ENCODE measurements around the gene PHRF1. TPM values are rescaled to one million over a fixed set of nuclear protein-coding genes. Genes with fewer than 3 reads are reported as not detected.

Gene PHRF1, protein sequence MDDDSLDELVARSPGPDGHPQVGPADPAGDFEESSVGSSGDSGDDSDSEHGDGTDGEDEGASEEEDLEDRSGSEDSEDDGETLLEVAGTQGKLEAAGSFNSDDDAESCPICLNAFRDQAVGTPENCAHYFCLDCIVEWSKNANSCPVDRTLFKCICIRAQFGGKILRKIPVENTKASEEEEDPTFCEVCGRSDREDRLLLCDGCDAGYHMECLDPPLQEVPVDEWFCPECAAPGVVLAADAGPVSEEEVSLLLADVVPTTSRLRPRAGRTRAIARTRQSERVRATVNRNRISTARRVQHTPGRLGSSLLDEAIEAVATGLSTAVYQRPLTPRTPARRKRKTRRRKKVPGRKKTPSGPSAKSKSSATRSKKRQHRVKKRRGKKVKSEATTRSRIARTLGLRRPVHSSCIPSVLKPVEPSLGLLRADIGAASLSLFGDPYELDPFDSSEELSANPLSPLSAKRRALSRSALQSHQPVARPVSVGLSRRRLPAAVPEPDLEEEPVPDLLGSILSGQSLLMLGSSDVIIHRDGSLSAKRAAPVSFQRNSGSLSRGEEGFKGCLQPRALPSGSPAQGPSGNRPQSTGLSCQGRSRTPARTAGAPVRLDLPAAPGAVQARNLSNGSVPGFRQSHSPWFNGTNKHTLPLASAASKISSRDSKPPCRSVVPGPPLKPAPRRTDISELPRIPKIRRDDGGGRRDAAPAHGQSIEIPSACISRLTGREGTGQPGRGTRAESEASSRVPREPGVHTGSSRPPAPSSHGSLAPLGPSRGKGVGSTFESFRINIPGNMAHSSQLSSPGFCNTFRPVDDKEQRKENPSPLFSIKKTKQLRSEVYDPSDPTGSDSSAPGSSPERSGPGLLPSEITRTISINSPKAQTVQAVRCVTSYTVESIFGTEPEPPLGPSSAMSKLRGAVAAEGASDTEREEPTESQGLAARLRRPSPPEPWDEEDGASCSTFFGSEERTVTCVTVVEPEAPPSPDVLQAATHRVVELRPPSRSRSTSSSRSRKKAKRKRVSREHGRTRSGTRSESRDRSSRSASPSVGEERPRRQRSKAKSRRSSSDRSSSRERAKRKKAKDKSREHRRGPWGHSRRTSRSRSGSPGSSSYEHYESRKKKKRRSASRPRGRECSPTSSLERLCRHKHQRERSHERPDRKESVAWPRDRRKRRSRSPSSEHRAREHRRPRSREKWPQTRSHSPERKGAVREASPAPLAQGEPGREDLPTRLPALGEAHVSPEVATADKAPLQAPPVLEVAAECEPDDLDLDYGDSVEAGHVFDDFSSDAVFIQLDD (N-terminal part only)
- 29.4 and 38.7 TPM in 2 replicates for total RNA-seq

DNA sequence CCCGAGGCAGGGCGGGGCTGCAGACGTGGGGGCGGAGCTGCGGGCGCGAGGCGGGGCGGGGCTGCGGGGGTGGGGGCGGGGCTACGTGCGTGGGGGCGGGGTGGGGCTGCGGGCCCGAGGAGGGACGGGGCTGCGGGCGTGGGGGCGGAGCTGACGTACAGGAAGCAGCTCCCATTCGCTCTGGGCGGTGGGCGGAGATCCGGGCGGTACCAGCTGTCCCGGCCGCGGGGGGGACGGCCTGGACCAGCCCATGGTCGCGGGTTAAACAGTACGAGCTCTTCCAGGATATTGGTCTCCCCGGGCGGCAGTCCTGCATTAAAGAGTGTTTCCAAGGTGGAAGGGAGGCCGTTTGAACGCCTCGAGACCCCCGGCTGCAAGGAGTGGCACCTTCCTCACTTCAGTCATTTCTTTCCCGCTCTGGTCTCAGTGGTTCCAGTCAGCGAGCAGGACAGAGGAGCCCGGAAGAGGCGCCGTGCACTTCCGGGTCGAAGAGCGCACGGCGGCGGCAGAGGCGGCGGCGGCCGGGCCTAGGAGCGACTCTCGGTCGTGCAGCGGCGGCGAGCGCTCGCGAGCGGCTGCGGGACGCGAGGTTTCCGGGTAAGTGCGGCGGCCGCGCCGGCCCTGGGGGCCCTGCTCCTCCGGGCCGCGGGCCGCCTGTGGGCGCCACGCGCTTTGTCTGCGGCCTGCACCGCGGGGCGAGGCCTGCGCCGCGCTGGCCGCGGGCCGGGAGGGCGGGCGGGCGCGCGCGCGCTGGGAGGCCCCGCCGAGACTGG is at the start of gene PHRF1:
Gene PHRF1 (plus strand): TSS at position 475 of the 773 bp plus-strand sequence. CDS start 5,043 bp downstream, outside the sequence.
- TF ChIP-seq, protein P1, sequence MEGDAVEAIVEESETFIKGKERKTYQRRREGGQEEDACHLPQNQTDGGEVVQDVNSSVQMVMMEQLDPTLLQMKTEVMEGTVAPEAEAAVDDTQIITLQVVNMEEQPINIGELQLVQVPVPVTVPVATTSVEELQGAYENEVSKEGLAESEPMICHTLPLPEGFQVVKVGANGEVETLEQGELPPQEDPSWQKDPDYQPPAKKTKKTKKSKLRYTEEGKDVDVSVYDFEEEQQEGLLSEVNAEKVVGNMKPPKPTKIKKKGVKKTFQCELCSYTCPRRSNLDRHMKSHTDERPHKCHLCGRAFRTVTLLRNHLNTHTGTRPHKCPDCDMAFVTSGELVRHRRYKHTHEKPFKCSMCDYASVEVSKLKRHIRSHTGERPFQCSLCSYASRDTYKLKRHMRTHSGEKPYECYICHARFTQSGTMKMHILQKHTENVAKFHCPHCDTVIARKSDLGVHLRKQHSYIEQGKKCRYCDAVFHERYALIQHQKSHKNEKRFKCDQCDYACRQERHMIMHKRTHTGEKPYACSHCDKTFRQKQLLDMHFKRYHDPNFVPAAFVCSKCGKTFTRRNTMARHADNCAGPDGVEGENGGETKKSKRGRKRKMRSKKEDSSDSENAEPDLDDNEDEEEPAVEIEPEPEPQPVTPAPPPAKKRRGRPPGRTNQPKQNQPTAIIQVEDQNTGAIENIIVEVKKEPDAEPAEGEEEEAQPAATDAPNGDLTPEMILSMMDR (IDR thresholded peaks at IDR 0.05; ENCODE audit: insufficient read depth, low read depth, low read length), result no peak
- peak within 1 kb of the TSS; percentile 81 for H3K4me3 ChIP-seq (ENCODE audit: low read depth, low read length)
- peak; percentile 96 for DNase-seq (ENCODE audit: low read depth)

DNA sequence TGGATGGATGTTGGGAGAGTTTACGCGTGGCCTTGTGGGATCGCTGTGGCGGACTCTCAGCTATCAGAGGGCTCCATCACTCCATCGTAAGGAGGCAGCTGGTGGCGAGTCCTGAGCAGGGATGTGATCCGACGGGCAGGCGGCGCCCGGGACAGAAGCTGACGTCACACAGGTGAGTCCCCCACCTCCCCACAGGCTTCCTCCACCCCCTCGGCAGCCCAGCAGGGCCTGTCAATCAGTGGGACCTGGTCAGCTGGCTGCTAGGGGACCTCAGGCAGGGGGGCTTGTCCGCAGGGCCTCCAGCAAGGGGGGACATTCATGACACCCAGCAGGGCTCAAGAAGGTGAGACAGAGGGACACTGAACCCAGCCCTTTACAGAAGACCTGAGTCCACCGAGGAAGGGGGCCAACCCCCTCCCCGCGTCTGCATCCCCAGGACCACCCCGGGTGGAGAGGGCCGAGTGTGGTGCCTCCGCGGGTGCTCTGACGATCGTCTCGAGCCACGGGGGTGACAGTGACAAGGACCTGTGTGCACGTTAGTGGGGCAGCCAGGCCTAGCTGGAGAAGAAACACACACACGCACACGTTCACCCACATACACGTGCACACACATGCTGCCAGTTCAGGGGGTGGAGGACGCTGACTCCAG is 48.0 kb upstream of the PHRF1 start:
- TF ChIP-seq, protein P1 (IDR thresholded peaks at IDR 0.05; ENCODE audit: insufficient read depth, low read depth, low read length), result no peak
- H3K4me3 ChIP-seq (ENCODE audit: low read depth, low read length), result no peak overlapping the region
- no peak for DNase-seq (ENCODE audit: low read depth)

DNA sequence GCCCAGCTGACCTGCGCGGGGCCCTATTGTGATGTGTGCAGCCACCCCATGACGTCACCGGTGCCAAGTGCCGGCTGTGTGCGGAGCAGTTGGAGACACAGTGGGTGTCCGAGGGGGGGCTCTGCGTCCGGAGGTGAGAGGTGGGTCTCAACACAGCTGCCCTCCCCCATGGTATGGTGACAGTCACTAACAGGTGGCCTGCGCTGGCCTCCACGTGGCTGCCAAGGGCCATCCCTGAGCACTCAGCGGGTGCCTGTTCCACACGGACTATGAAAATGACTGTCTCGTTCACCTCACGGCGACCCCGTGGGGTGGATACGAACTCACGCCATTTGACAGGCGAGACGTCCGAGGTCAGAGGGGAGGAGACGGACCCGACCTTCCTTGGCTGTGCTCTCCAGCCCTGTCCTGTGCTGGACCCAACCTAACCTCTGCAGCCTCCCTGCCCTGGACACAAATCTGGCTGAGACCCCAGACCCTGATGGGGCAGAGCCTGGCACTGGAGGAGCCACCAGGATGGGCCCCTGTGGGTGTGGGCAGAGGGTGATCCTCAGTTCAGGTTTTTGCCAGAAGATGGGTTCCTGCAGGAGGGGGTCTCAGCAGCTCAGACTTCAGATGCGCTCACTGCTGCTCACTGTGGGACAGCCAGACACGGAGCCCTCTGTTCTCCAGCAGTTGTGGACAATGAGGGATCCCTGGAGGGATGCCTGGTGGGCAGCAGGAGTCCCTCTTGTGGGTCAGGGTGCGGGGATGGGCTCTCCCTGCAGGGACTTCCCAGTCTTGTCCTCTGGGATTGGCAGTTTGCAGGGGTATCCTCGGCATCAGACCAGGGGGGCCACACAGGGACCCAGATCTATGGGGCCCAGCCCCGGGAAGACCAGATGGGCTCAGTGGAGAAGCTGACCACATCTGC is 47.2 kb upstream of the PHRF1 start:
- no peak for DNase-seq (ENCODE audit: low read depth)
- TF ChIP-seq, protein P1 (IDR thresholded peaks at IDR 0.05; ENCODE audit: insufficient read depth, low read depth, low read length), result no peak
- no peak overlapping the region for H3K4me3 ChIP-seq (ENCODE audit: low read depth, low read length)

DNA sequence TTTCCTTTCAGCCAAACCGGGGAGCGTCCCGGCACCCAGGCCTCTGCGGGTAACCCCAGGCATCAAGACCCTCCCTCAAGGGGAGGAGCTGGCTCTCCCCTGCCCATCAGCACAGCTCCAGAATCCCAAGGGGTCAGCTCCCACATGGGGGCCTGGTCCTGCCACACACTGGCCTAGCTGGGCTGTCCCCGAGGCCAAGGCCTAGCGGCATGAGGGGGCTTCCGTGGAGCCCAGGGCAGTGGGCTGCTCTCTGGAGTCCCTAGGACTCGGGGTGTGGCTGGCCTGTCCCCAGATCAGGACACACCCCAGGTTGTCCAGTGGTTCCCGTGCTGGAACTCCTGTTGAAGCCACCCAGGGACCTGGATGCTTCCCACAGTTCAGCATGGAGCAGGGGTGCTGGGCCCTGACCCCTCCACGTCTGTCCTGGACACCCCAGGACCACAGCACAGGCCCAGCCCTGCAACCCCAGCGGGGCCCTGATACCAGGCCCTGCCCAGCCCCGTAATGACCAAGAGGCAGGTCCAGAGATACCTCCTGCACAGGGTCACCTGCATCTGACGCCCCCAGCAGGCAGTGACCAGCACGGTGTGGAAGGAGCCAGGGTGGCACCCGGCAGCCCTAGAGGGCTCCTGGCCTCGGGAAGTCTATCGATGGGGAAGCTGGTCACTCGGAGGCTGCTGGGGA is 46.4 kb upstream of the PHRF1 start:
- DNase-seq (ENCODE audit: low read depth), result no peak
- TF ChIP-seq, protein P1 (IDR thresholded peaks at IDR 0.05; ENCODE audit: insufficient read depth, low read depth, low read length), result no peak
- no peak overlapping the region for H3K4me3 ChIP-seq (ENCODE audit: low read depth, low read length)

All from fibroblast of villous mesenchyme (primary cell).